ENCODE measurements around the gene TET2.

DNA sequence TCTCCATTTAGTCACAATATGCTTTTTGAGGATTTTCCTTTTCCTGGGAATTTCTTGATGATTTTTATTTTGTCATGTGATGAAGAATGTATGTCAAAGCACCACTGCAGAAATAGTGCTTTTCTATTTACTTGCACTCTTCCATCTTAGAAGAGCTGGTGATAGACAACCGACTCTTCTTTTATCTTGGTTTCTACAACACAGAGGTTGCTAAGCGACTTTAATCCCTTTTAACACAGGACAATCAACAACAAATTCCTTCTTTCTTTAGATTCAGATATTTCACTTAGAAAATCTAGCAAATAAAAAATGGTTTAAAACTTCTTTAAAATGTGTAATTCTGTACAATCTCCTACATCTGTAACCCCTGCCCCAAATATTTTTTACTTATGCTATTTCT lies 34.6 kb downstream of the TET2 start:
- TF ChIP-seq, protein P1, sequence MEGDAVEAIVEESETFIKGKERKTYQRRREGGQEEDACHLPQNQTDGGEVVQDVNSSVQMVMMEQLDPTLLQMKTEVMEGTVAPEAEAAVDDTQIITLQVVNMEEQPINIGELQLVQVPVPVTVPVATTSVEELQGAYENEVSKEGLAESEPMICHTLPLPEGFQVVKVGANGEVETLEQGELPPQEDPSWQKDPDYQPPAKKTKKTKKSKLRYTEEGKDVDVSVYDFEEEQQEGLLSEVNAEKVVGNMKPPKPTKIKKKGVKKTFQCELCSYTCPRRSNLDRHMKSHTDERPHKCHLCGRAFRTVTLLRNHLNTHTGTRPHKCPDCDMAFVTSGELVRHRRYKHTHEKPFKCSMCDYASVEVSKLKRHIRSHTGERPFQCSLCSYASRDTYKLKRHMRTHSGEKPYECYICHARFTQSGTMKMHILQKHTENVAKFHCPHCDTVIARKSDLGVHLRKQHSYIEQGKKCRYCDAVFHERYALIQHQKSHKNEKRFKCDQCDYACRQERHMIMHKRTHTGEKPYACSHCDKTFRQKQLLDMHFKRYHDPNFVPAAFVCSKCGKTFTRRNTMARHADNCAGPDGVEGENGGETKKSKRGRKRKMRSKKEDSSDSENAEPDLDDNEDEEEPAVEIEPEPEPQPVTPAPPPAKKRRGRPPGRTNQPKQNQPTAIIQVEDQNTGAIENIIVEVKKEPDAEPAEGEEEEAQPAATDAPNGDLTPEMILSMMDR (conservative IDR thresholded peaks at IDR 0.05; ENCODE audit: low read depth, low read length) = no peak
- no peak for TF ChIP-seq EZH2 (IDR thresholded peaks at IDR 0.05; ENCODE audit: borderline replicate concordance, low read depth, low read length, poor library complexity, severe bottlenecking)

Data from A673 (cell line).